Activated effector memory CD4-positive, alpha-beta T cell treated with Interleukin-2 at 50 U/mL for 16 hours (primary cell): Measurements from ENCODE around the gene SMARCC2.
"Not testable (repeated sequence)": the region's sequence is repeated elsewhere in the genome, so short reads cannot be mapped to it uniquely, and the experiment has no call there.

Experiments
- DNase-seq: peaks from one replicate; pipeline ENCODE4 v3.0.0-alpha.2; 2020

The SMARCC2 gene

DNA sequence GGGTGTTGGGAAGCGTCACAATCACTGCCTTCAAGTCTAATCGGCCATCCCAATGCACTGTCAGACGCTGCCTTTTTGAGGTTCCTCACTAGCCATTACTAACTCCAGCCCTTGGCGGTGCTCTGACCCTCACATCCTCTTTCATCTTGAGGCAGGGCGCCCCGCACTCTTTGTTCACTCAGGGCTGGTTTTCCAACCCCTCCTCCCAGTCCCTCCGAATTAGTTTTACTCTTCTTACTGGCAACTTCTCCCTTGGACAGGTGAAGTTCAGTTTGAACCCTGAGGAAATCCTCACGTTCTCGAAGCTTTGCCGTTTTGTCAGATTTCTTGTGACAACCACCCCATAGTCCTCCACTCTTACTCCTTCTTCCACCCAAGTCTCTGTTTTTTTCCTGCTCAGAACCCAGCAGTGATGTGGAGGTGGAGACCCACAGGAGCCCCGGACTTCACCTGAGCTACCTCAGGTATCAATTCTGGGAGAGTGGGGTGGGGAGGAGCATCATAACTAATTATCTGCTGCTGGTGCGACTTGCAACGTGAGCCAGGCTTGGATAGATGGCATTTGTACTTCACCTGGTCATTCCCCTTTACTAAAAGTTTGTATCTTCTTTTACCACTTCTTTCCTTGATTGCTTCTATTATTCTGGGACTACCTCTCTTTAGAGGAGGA, 70.5 kb downstream of the SMARCC2 start:
- DNase-seq = no peak

DNA sequence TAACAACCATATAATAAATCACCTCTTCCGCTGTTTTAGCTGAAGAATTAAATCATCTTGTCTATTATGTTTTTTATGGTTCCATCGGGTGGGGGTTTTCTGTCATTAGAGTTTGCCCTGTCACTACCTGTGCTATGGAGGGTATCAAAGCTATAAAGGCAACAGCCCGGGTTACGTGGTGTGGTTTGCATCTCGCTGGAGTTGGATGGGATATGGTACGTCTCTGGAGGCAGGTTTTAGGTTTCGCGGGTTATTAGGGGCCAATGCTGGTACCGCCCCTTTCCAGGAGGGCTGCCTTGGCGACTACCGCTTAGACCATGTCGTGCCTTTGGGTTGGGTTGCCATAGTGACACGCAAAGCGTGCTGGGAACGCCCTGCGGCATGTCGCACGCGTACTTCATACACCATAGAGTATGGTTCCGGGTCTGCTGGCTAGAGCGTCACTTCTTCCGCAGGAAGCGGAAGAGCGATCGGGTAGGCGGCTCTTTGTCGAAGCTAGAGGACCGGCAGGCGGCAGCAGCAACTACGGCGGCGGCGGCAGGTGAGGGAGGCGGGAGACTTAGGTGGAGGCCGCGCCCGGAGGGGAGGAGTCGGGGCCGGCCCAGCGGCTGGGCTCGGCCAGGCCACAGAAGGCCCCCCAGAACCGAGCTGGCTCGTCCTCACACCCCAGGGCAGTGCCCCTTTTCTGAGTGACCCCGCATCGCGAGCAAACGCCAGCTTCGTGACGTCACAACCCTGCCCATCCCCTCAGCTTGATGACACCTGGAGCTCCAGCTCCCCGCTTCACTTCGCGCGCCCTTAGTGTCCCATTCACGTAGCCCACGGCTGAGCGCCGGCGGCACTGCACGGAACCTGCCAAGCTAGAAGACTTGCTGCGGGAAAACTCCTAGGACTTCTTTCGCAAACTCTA, 71.2 kb downstream of the SMARCC2 start, which contains the start of gene ZC3H10:
Gene ZC3H10 (plus strand): TSS at position 489 of the 910 bp plus-strand sequence. CDS start 2,297 bp downstream, outside the sequence.
- peak; percentile 94 for DNase-seq

DNA sequence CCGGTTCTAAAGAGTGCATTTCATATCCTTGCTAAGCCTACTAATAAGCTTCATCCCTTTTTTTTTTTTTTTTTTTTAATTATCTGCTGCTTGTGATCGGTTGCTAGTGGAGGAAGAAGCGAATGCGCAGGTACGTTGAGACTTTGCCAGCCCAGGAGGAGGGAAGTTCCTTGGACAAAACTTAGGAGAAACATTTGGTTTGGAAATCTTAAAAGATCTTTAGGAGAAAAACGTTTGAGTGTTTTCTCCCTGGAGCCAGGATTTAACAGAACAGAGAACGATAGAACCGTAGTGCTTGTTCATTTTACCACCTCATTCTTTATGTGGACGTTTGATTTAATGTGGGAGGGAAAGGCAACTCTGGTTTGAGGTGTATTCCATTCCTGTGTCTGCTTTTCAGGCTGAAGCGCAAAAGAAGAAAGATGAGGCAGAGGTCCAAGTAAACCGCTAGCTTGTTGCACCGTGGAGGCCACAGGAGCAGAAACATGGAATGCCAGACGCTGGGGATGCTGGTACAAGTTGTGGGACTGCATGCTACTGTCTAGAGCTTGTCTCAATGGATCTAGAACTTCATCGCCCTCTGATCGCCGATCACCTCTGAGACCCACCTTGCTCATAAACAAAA, 72.1 kb downstream of the SMARCC2 start:
- DNase-seq = not testable (repeated sequence)

DNA sequence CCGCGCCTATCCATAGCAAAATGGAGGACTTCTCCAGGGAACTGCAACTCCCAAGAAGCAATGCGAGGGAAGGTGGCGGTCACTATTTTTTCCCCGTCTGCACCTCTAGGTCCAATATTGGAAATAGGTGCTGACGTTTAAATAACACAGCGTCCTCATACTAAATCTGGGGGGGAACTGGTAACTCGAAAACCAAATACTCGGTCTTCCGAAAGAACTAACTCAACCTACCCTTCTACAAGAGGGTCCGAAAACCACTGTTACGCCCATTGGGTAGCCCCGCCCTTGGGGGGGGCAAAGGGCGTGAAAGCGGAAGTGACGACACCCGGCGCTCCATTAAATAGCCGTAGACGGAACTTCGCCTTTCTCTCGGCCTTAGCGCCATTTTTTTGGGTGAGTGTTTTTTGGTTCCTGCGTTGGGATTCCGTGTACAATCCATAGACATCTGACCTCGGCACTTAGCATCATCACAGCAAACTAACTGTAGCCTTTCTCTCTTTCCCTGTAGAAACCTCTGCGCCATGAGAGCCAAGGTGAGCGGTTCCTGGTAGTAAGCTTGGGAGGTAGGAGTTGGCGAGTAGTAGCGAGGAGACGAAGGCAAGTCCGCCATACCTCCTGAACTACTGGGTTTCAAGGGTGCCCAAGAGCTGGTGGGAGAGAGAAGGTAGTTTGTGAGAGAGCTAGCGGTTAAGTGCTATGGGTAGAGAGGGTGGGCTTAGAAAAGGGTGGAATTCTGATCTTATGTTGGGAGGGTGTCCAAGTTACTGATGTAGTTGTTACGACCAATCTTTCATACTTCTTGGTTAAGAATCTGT, 72.8 kb downstream of the SMARCC2 start, which contains the start of gene RPL41:
Gene RPL41 (plus strand): TSS at position 367 of the 815 bp plus-strand sequence.
- peak; percentile 90 for DNase-seq

DNA sequence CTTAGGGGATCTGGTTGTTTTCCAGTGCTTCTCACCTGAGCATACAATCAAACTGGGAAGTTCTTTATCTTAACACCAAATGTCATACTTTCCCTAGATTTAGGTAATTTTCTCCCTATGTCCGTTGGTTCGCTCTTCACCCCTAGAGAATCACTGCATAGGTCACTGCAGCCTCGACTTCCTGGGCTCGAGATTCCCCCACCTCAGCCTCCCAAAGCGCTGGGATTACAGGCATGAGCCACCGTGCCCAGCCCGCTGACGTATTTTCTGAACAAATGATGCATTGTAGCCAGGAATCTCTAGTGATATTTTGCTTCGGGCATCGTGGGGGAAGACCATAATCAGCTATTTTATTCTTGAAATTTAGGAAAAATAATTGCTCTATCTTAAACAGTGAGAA, 74.0 kb downstream of the SMARCC2 start:
- DNase-seq = no peak

DNA sequence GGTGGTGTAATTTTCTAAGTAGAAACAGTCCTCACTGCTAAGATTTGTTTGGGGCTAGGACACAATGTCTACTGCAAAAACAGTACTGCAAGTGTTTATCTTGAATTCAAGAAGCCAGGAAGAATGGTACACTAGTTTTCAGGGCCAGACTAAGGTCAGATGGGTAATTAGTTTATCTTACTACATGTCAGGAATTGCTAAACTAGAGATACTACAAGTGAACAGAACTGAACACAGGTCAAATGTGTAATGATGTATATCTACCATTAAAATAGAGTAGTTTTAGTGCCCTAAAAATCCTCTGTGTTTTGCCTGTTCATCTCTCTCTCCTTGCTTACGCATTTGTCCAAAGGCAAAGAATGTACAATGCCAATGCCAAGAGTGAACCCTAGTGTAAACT, 75.2 kb downstream of the SMARCC2 start:
- DNase-seq = no peak
